ENCODE data around the gene LRMDA. TPM values are rescaled to one million over a fixed set of nuclear protein-coding genes. Genes with fewer than 3 reads are reported as not detected.

LRMDA gene
- total and polyA plus RNA-seq, 3 experiments from 2014 or later, result not detected

GRCh38 chr10:75665707-75666106, 234.3 kb downstream of the LRMDA start:
- H3K27ac Mint-ChIP-seq, result no peak overlapping the region
- H3K36me3 ChIP-seq (ENCODE audit: insufficient read depth, low read length), result no peaks in the 10 kb centered on the region
- CTCF ChIA-PET, result no interaction called here
- no peak overlapping the region for H3K4me3 Mint-ChIP-seq
- H3K36me3 Mint-ChIP-seq, result no peaks in the 10 kb centered on the region
- H3K4me1 Mint-ChIP-seq, result no peaks in the 10 kb centered on the region
- POLR2A ChIA-PET, result no interaction called here
- no peak for DNase-seq
- no peaks in the 10 kb centered on the region for H3K9me3 Mint-ChIP-seq
- no peaks in the 10 kb centered on the region for H3K4me1 ChIP-seq (ENCODE audit: insufficient read depth, low read length)
- no peaks in the 10 kb centered on the region for H3K27me3 ChIP-seq (ENCODE audit: insufficient read depth, low read length, poor library complexity, severe bottlenecking)
- no peak overlapping the region for H3K27ac ChIP-seq (ENCODE audit: low read depth, low read length)
- H3K9me3 ChIP-seq (ENCODE audit: low read length), result no peaks in the 10 kb centered on the region
- H3K27me3 Mint-ChIP-seq, result peaks cover 2 to 7% of the 10 kb centered on the region in 2 donors
- H3K4me3 ChIP-seq (ENCODE audit: low read length), result no peak overlapping the region

DNA sequence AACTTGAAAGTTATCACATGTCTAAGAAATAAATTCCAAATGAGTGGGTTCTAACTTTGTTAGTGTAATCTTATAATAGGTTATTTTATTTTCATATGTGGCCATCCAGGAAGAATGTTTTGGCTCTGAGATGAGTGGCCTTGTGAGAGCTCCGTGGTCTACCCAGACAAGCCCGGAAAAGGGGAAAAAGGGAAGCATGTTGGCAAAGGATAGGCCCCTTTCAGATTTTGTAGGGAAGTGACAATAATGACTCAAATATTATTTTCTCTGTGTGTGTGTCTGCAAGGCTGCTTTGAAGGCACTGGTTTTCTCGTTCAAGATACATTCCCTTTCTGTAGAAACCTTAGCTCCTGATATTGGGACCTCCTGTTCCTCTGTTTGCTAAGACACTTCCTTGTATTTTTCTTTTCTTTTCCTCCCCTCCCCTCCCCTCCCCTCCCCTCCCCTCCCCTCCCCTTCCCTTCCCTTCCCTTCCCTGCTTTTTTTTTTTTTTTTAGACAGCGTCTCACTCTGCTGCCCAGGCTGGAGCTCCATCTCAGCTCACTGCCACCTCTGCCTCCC, 240.8 kb downstream of the LRMDA start:
- Mint-ChIP-seq H3K4me3 (peak overlapping the region in 1 of 7 donors; percentile 51), H3K9me3 (peaks cover 0 to 3% (median 0%) of the 10 kb centered on the region in 5 donors), H3K4me1 (no peaks in the 10 kb centered on the region), H3K27ac (no peak overlapping the region), H3K36me3 (no peaks in the 10 kb centered on the region), H3K27me3 (peaks cover 4 to 5% of the 10 kb centered on the region in 2 donors)
- Histone ChIP-seq H3K4me1 (ENCODE audit: insufficient read depth, low read length) (no peaks in the 10 kb centered on the region), H3K36me3 (ENCODE audit: insufficient read depth, low read length) (no peaks in the 10 kb centered on the region), H3K4me3 (ENCODE audit: low read length) (no peak overlapping the region), H3K27ac (ENCODE audit: low read depth, low read length) (no peak overlapping the region), H3K27me3 (ENCODE audit: insufficient read depth, low read length, poor library complexity, severe bottlenecking) (no peaks in the 10 kb centered on the region), H3K9me3 (ENCODE audit: low read length) (no peaks in the 10 kb centered on the region)
- ChIA-PET POLR2A (no interaction called here), CTCF (no interaction called here)
- no peak for DNase-seq

- no peaks in the 10 kb centered on the region for H3K27me3 ChIP-seq (ENCODE audit: insufficient read depth, low read length, poor library complexity, severe bottlenecking)
- Mint-ChIP-seq H3K27me3 (peaks cover 4 to 5% of the 10 kb centered on the region in 2 donors), H3K4me3 (no peak overlapping the region), H3K36me3 (no peaks in the 10 kb centered on the region), H3K4me1 (no peaks in the 10 kb centered on the region), H3K27ac (no peak overlapping the region), H3K9me3 (peaks cover 0 to 3% (median 0%) of the 10 kb centered on the region in 5 donors)
- ChIA-PET CTCF (no interaction called here), POLR2A (no interaction called here)
- no peaks in the 10 kb centered on the region for H3K36me3 ChIP-seq (ENCODE audit: insufficient read depth, low read length)
- H3K9me3 ChIP-seq (ENCODE audit: low read length), result no peaks in the 10 kb centered on the region
- H3K4me3 ChIP-seq (ENCODE audit: low read length), result no peak overlapping the region
- no peak overlapping the region for H3K27ac ChIP-seq (ENCODE audit: low read depth, low read length)
- H3K4me1 ChIP-seq (ENCODE audit: insufficient read depth, low read length), result no peaks in the 10 kb centered on the region
- no peak for DNase-seq
Observed at GRCh38 chr10:75672842-75673241, 241.4 kb downstream of the LRMDA start.

DNA sequence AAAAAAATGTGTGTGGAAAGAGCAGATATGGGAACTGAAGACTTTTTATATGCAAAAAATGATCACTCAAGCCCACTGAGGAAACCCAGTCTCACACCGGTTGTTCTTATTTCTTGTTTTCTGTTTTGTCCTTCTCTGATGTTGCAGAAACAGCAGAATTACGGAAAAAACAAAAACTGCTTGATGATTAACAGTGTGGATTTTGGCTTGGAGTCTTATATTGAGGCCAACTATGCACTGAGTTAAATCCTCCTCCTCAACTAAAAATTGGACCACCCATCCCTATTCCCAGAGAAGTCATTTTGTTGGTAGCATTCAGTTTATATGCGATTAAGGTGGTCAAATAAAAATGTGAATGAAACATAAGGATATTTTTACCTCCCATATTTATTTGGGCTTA, 246.1 kb downstream of the LRMDA start:
- H3K4me3 ChIP-seq (ENCODE audit: low read length), result no peak overlapping the region
- Mint-ChIP-seq H3K4me1 (no peaks in the 10 kb centered on the region), H3K27ac (no peak overlapping the region), H3K27me3 (peaks cover 4 to 10% of the 10 kb centered on the region in 2 donors), H3K4me3 (no peak overlapping the region), H3K36me3 (no peaks in the 10 kb centered on the region), H3K9me3 (peaks cover 0 to 3% (median 0%) of the 10 kb centered on the region in 5 donors)
- H3K4me1 ChIP-seq (ENCODE audit: insufficient read depth, low read length), result no peaks in the 10 kb centered on the region
- H3K9me3 ChIP-seq (ENCODE audit: low read length), result no peaks in the 10 kb centered on the region
- no peak for DNase-seq
- H3K27ac ChIP-seq (ENCODE audit: low read depth, low read length), result no peak overlapping the region
- no peaks in the 10 kb centered on the region for H3K36me3 ChIP-seq (ENCODE audit: insufficient read depth, low read length)
- POLR2A ChIA-PET, result no interaction called here
- CTCF ChIA-PET, result no interaction called here
- H3K27me3 ChIP-seq (ENCODE audit: insufficient read depth, low read length, poor library complexity, severe bottlenecking), result no peaks in the 10 kb centered on the region

GRCh38 chr10:75678527-75678926, 247.1 kb downstream of the LRMDA start:
- no peaks in the 10 kb centered on the region for H3K9me3 ChIP-seq (ENCODE audit: low read length)
- Mint-ChIP-seq H3K9me3 (no peaks in the 10 kb centered on the region), H3K4me3 (no peak overlapping the region), H3K4me1 (no peaks in the 10 kb centered on the region), H3K36me3 (no peaks in the 10 kb centered on the region), H3K27ac (no peak overlapping the region), H3K27me3 (peaks cover 4 to 10% of the 10 kb centered on the region in 2 donors)
- H3K36me3 ChIP-seq (ENCODE audit: insufficient read depth, low read length), result no peaks in the 10 kb centered on the region
- H3K27ac ChIP-seq (ENCODE audit: low read depth, low read length), result no peak overlapping the region
- ChIA-PET CTCF (no interaction called here), POLR2A (no interaction called here)
- no peaks in the 10 kb centered on the region for H3K27me3 ChIP-seq (ENCODE audit: insufficient read depth, low read length, poor library complexity, severe bottlenecking)
- no peak overlapping the region for H3K4me3 ChIP-seq (ENCODE audit: low read length)
- H3K4me1 ChIP-seq (ENCODE audit: insufficient read depth, low read length), result no peaks in the 10 kb centered on the region
- DNase-seq, result no peak

DNA sequence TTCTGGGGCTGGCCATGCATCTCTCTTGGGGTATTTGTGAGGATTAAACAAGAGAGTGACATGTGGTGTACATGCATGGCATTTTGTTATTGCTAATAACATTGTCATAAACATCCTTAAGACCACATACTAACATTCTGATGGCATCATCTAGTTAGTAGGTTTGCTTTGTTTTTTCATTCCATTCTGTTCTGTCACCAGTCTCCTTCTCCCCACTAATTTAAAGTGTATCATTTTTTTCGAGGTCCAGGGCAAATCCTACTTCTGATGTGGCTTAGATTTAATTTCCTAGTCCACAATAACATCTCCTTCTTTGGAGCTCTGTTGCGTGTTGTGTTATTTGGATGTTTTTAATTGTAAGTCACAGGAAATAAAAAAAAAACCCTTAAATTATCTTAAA, 248.1 kb downstream of the LRMDA start:
- Mint-ChIP-seq H3K27ac (no peak overlapping the region), H3K36me3 (no peaks in the 10 kb centered on the region), H3K4me3 (no peak overlapping the region), H3K27me3 (peaks cover 4 to 10% of the 10 kb centered on the region in 2 donors), H3K9me3 (peaks cover 0 to 2% (median 0%) of the 10 kb centered on the region in 5 donors), H3K4me1 (no peaks in the 10 kb centered on the region)
- Histone ChIP-seq H3K4me1 (ENCODE audit: insufficient read depth, low read length) (no peaks in the 10 kb centered on the region), H3K27me3 (ENCODE audit: insufficient read depth, low read length, poor library complexity, severe bottlenecking) (no peaks in the 10 kb centered on the region), H3K4me3 (ENCODE audit: low read length) (no peak overlapping the region), H3K36me3 (ENCODE audit: insufficient read depth, low read length) (no peaks in the 10 kb centered on the region), H3K9me3 (ENCODE audit: low read length) (no peaks in the 10 kb centered on the region), H3K27ac (ENCODE audit: low read depth, low read length) (no peak overlapping the region)
- ChIA-PET CTCF (no interaction called here), POLR2A (no interaction called here)
- DNase-seq, result no peak

GRCh38 chr10:75681334-75681733, 249.9 kb downstream of the LRMDA start:
- ChIA-PET CTCF (no interaction called here), POLR2A (no interaction called here)
- H3K36me3 Mint-ChIP-seq, result no peaks in the 10 kb centered on the region
- no peaks in the 10 kb centered on the region for H3K9me3 ChIP-seq (ENCODE audit: low read length)
- H3K27ac Mint-ChIP-seq, result no peak overlapping the region
- H3K4me3 ChIP-seq (ENCODE audit: low read length), result no peak overlapping the region
- H3K4me1 ChIP-seq (ENCODE audit: insufficient read depth, low read length), result no peaks in the 10 kb centered on the region
- H3K27me3 Mint-ChIP-seq, result peaks cover 5 to 9% of the 10 kb centered on the region in 2 donors
- no peaks in the 10 kb centered on the region for H3K27me3 ChIP-seq (ENCODE audit: insufficient read depth, low read length, poor library complexity, severe bottlenecking)
- H3K36me3 ChIP-seq (ENCODE audit: insufficient read depth, low read length), result no peaks in the 10 kb centered on the region
- H3K9me3 Mint-ChIP-seq, result peaks cover 0 to 2% (median 0%) of the 10 kb centered on the region in 5 donors
- H3K4me1 Mint-ChIP-seq, result no peaks in the 10 kb centered on the region
- no peak overlapping the region for H3K4me3 Mint-ChIP-seq
- no peak overlapping the region for H3K27ac ChIP-seq (ENCODE audit: low read depth, low read length)
- no peak for DNase-seq

- Histone ChIP-seq H3K27me3 (ENCODE audit: insufficient read depth, low read length, poor library complexity, severe bottlenecking) (no peaks in the 10 kb centered on the region), H3K4me1 (ENCODE audit: insufficient read depth, low read length) (no peaks in the 10 kb centered on the region), H3K4me3 (ENCODE audit: low read length) (no peak overlapping the region), H3K27ac (ENCODE audit: low read depth, low read length) (no peak overlapping the region), H3K9me3 (ENCODE audit: low read length) (no peaks in the 10 kb centered on the region), H3K36me3 (ENCODE audit: insufficient read depth, low read length) (no peaks in the 10 kb centered on the region)
- Mint-ChIP-seq H3K27ac (no peak overlapping the region), H3K9me3 (peaks cover 0 to 2% (median 0%) of the 10 kb centered on the region in 5 donors), H3K4me1 (no peaks in the 10 kb centered on the region), H3K27me3 (peaks cover 5 to 10% of the 10 kb centered on the region in 2 donors), H3K4me3 (no peak overlapping the region), H3K36me3 (peaks cover 0 to 2% (median 0%) of the 10 kb centered on the region in 3 donors)
- ChIA-PET POLR2A (no interaction called here), CTCF (no interaction called here)
- no peak for DNase-seq
Observed at GRCh38 chr10:75682649-75683557, 251.5 kb downstream of the LRMDA start.

Measured in CD8-positive, alpha-beta memory T cell (primary cell).